Rectal smooth muscle tissue (tissue), 1 donor: ENCODE measurements around the gene PRR19.
A peak's percentile ranks its signal among the peaks of the same experiment; 100 is the strongest.

ENCODE experiments used
- H3K27ac ChIP-seq: one replicate; pipeline ENCODE4 v1.7.0; 2013; ENCODE audit warnings: low read depth, low read length, inconsistent platforms
- H3K27me3 ChIP-seq: one replicate; pipeline ENCODE4 v1.7.0; 2013; ENCODE audit warnings: low read length; ENCODE audit not compliant: control insufficient read depth, insufficient read depth
- H3K36me3 ChIP-seq: one replicate; pipeline ENCODE4 v1.7.0; 2013; ENCODE audit warnings: low read length; ENCODE audit not compliant: control insufficient read depth, insufficient read depth
- H3K4me1 ChIP-seq: one replicate; pipeline ENCODE4 v1.7.0; 2013; ENCODE audit warnings: low read length; ENCODE audit not compliant: control insufficient read depth, insufficient read depth
- H3K4me3 ChIP-seq: one replicate; pipeline ENCODE4 v1.7.0; 2013; ENCODE audit warnings: low read length
- H3K9ac ChIP-seq: one replicate; pipeline ENCODE4 v1.7.0; 2013; ENCODE audit warnings: low read length

Gene PRR19

DNA sequence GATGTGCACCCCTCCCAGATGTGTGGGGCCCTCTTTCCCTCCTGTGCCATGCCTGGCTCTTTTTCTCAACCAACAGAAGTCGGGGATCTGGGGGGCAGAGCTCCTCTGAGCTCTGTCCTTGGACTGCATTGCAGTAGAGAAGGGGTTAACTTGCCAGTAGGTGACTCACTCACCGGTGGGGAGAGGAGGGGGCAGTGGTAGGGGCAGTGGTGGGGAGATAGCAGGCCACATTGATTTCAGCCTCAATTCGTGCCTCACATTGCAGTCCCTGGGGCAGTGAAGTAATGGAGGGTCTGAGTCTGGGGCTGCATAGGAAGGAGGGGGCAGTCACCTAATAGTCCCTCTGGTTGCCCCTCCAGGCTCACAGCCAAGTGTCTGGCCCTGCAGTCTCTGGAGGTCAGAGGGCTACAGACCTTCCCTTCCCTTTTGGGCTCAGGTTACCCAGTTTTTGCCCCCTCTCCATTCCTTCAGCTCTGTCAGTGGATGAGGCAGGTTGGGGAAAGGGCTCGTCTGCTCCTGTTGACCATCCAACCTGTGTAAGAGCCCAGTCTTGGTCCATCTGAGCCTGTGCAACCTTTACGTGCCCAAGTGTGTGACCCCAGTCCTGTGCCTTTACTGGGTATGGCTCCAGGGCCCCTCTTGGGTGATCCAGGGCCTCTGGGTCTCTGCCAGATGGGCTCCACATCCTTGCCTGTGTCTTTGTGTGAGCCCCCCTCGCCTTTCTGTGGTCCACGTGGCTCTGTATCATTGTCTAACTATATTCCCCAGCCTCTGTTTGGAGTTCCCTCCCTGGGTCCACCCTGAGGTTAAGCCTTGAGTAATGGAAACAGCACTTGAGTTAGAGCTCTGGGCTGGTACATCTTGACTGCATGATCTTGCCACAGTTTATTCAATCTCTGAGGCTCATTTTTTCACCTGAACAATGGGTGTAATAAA is 19.8 kb upstream of the PRR19 start:
- peaks cover 60% of the 10 kb centered on the region for H3K4me1 ChIP-seq
- no peaks in the 10 kb centered on the region for H3K36me3 ChIP-seq
- peak overlapping the region; percentile 93 for H3K27ac ChIP-seq
- no peaks in the 10 kb centered on the region for H3K27me3 ChIP-seq
- H3K9ac ChIP-seq = no peak overlapping the region
- H3K4me3 ChIP-seq = no peak overlapping the region

GRCh38 chr19:42282819-42283187 is 19.1 kb upstream of the PRR19 start:
- no peaks in the 10 kb centered on the region for H3K27me3 ChIP-seq
- H3K4me3 ChIP-seq = peak overlapping the region; percentile 73
- H3K4me1 ChIP-seq = peaks cover 55% of the 10 kb centered on the region
- H3K27ac ChIP-seq = peak overlapping the region; percentile 82
- H3K9ac ChIP-seq = no peak overlapping the region
- peaks cover 5% of the 10 kb centered on the region for H3K36me3 ChIP-seq

GRCh38 chr19:42283188-42284065 is 18.5 kb upstream of the PRR19 start:
- H3K36me3 ChIP-seq = peaks cover 9% of the 10 kb centered on the region
- H3K27me3 ChIP-seq = no peaks in the 10 kb centered on the region
- peak overlapping the region; percentile 82 for H3K27ac ChIP-seq
- H3K9ac ChIP-seq = peak overlapping the region; percentile 36
- H3K4me1 ChIP-seq = peaks cover 49% of the 10 kb centered on the region
- H3K4me3 ChIP-seq = peak overlapping the region; percentile 73

- Histone ChIP-seq H3K27me3 (no peaks in the 10 kb centered on the region), H3K36me3 (peaks cover 14% of the 10 kb centered on the region), H3K4me1 (peaks cover 42% of the 10 kb centered on the region), H3K27ac (peak overlapping the region; percentile 72), H3K9ac (no peak overlapping the region), H3K4me3 (peak overlapping the region; percentile 59)
These were observed 17.8 kb upstream of the PRR19 start for GRCh38 chr19:42284066-42284501.

DNA sequence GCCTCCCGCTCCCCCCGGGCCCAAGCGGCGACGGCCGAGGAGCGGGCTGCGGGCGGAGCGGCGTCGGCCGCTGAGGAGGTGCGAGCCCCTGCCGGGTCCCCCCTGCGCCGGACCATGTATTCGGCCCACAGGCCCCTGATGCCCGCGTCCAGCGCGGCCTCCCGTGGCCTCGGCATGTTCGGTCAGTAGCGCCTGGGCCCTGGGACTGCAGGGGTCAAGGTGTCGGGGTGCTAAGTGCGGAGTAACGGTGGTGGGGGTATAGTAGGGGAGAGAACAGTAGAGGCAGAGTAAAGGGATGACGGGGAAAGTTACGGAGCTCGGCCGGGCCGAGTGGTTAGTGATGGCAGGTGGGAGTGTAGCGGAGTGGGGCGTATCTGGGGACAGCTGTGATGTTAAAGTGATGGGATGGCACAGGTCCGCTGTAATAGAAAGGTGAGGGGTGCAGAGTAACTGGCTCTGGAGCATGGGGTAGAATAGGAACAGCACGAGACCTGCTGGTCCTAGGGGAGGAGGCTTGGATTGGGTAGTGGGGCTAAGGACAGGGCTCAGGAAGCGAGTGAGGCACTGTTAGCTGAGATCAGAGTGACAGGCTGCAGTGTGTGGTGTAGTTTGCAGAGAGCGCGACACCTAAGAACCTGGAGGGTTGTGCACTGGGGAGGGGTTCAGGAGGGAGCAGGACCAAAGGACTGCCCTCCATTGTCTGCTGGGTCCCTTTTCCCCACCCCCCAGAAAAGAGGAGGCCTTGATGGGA is 17.2 kb upstream of the PRR19 start:
- H3K4me1 ChIP-seq = peaks cover 36% of the 10 kb centered on the region
- peak overlapping the region; percentile 79 for H3K4me3 ChIP-seq
- H3K27ac ChIP-seq = peak overlapping the region; percentile 77

DNA sequence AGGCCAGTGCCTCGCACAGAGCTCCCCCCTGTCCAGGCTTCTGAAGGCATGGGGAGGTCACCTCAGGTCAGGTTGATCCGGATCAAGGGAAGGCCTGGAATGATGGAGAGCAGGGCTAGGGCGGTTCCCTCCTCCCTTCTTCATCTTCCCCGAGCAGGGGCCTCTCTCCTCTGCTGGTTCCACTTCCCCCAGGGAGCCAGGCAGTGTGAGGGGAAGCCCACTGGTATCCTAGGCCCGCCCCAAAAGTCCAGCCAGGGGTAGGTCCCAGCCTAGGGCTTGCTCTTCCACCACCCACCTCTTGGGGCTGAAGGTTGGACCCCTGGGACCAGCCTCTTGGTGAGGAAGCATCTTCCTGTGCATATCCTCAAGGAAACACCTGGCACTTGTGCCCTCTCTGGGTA is 16.4 kb upstream of the PRR19 start:
- Histone ChIP-seq H3K27ac (peak overlapping the region; percentile 77), H3K9ac (no peak overlapping the region), H3K27me3 (no peaks in the 10 kb centered on the region), H3K36me3 (peaks cover 27% of the 10 kb centered on the region), H3K4me3 (peak overlapping the region; percentile 79), H3K4me1 (peaks cover 36% of the 10 kb centered on the region)

More for the DNA sequence above, 17.2 kb upstream of the PRR19 start:
- H3K9ac ChIP-seq = peak overlapping the region; percentile 67
- no peaks in the 10 kb centered on the region for H3K27me3 ChIP-seq
- peaks cover 20% of the 10 kb centered on the region for H3K36me3 ChIP-seq

GRCh38 chr19:42285988-42286348 is 16.0 kb upstream of the PRR19 start:
- Histone ChIP-seq H3K9ac (no peak overlapping the region), H3K4me3 (peak overlapping the region; percentile 79), H3K4me1 (peaks cover 36% of the 10 kb centered on the region), H3K27ac (peak overlapping the region; percentile 77), H3K27me3 (no peaks in the 10 kb centered on the region), H3K36me3 (peaks cover 29% of the 10 kb centered on the region)

GRCh38 chr19:42286349-42287016 is 15.4 kb upstream of the PRR19 start:
- H3K4me1 ChIP-seq = peaks cover 33% of the 10 kb centered on the region
- peak overlapping the region; percentile 77 for H3K27ac ChIP-seq
- H3K27me3 ChIP-seq = no peaks in the 10 kb centered on the region
- H3K36me3 ChIP-seq = peaks cover 33% of the 10 kb centered on the region
- no peak overlapping the region for H3K9ac ChIP-seq
- H3K4me3 ChIP-seq = peak overlapping the region; percentile 79

GRCh38 chr19:42287017-42287826 is 14.7 kb upstream of the PRR19 start:
- no peak overlapping the region for H3K27ac ChIP-seq
- H3K4me1 ChIP-seq = peaks cover 26% of the 10 kb centered on the region
- no peak overlapping the region for H3K4me3 ChIP-seq
- H3K27me3 ChIP-seq = no peaks in the 10 kb centered on the region
- peaks cover 39% of the 10 kb centered on the region for H3K36me3 ChIP-seq
- no peak overlapping the region for H3K9ac ChIP-seq

- H3K27ac ChIP-seq = no peak overlapping the region
- no peak overlapping the region for H3K4me3 ChIP-seq
- no peak overlapping the region for H3K9ac ChIP-seq
- H3K27me3 ChIP-seq = no peaks in the 10 kb centered on the region
- H3K4me1 ChIP-seq = peaks cover 23% of the 10 kb centered on the region
- H3K36me3 ChIP-seq = peaks cover 42% of the 10 kb centered on the region
These were observed 14.2 kb upstream of the PRR19 start for GRCh38 chr19:42287827-42288107.

DNA sequence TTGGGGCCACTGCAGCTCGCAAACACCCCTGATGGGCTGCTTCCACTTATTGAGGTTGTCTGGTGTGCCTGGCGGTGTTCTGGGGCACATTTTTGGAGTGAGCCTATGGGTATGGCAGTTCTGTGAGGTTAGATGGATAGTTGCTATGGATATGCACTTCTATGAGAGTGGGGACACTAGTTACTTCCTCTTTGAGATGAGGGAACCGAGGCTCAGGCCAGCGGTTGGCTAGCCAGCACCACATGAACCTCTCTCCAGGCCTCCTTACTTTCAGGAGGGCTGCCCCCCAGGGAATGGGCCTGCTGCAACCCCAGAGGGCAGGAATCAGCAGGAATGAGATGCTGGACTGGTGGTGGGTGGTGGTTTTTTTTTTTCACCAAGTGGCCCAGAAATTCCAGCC is 13.5 kb upstream of the PRR19 start:
- Histone ChIP-seq H3K9ac (no peak overlapping the region), H3K27ac (no peak overlapping the region), H3K36me3 (peaks cover 45% of the 10 kb centered on the region), H3K27me3 (no peaks in the 10 kb centered on the region), H3K4me1 (peaks cover 18% of the 10 kb centered on the region), H3K4me3 (no peak overlapping the region)
